ENCODE data around the gene ABLIM3. TPM values are rescaled to one million over a fixed set of nuclear protein-coding genes. Genes with fewer than 3 reads are reported as not detected.

Gene ABLIM3
- total RNA-seq, 4 donors from 2014 or later, result 4.2 to 6.5 (median 4.7) TPM

- in situ Hi-C loops (cut with MboI; ENCODE audit: low pct_ligation_motif_present in 1 of 4, low pct_unique_long_range_greater_than_20kb in 1 of 4, low sequenced_read_pairs in 3 of 4) (no loop called here), intact Hi-C loops (cut with DNase I; ENCODE audit: low total_unique reads) (no loop called here)
- H3K9me3 ChIP-seq, result no peaks in the 10 kb centered on the region
- WGBS, 2 donors (ENCODE audit: low coverage in 1 of 2), result 75% methylated on average over 1 of the region's 1 CpG; no CpG with 5 or more reads in 1 of the 2 donors
- H3K4me1 ChIP-seq, result peaks cover 0 to 5% (median 0%) of the 10 kb centered on the region in 4 donors
- TF ChIP-seq CTCF (IDR thresholded peaks at IDR 0.05) (no peak), POLR2A (IDR thresholded peaks at IDR 0.05) (no peak), POLR2AphosphoS5 (IDR thresholded peaks at IDR 0.05) (no peak), EP300 (IDR thresholded peaks at IDR 0.05; ENCODE audit: low read depth) (no peak)
- no peak overlapping the region for H3K27ac ChIP-seq
- no peak for DNase-seq
- H3K36me3 ChIP-seq, result no peaks in the 10 kb centered on the region
- H3K4me3 ChIP-seq, result no peak overlapping the region
- no peaks in the 10 kb centered on the region for H3K27me3 ChIP-seq
Observed at GRCh38 chr5:149219584-149219983, 78.3 kb downstream of the ABLIM3 start.

- intact Hi-C loops (cut with DNase I; ENCODE audit: low total_unique reads), result no loop called here
- Histone ChIP-seq H3K27me3 (no peaks in the 10 kb centered on the region), H3K36me3 (no peaks in the 10 kb centered on the region), H3K4me1 (peaks cover 0 to 5% (median 0%) of the 10 kb centered on the region in 4 donors), H3K4me3 (no peak overlapping the region), H3K9me3 (no peaks in the 10 kb centered on the region), H3K27ac (no peak overlapping the region)
- TF ChIP-seq EP300 (IDR thresholded peaks at IDR 0.05; ENCODE audit: low read depth), result no peak
- no peak for TF ChIP-seq POLR2AphosphoS5 (IDR thresholded peaks at IDR 0.05)
- TF ChIP-seq CTCF (IDR thresholded peaks at IDR 0.05), result no peak
- DNase-seq, result no peak
- in situ Hi-C loops (cut with MboI; ENCODE audit: low pct_ligation_motif_present in 1 of 4, low pct_unique_long_range_greater_than_20kb in 1 of 4, low sequenced_read_pairs in 3 of 4), result no loop called here
- WGBS, 2 donors (ENCODE audit: low coverage in 1 of 2), result 60 to 92% methylated on average over 2 of the region's 2 CpGs
Observed at GRCh38 chr5:149220750-149221149, 79.5 kb downstream of the ABLIM3 start.

GRCh38 chr5:149221326-149221725 lies 80.0 kb downstream of the ABLIM3 start:
- Histone ChIP-seq H3K27me3 (no peaks in the 10 kb centered on the region), H3K4me3 (no peak overlapping the region), H3K9me3 (no peaks in the 10 kb centered on the region), H3K4me1 (peaks cover 0 to 5% (median 0%) of the 10 kb centered on the region in 4 donors), H3K27ac (no peak overlapping the region), H3K36me3 (no peaks in the 10 kb centered on the region)
- TF ChIP-seq POLR2AphosphoS5 (IDR thresholded peaks at IDR 0.05) (no peak), CTCF (IDR thresholded peaks at IDR 0.05) (no peak)
- DNase-seq, result no peak
- intact Hi-C loops (cut with DNase I; ENCODE audit: low total_unique reads), result no loop called here
- WGBS, 2 donors (ENCODE audit: low coverage in 1 of 2), result 17 to 29% methylated on average over 1 of the region's 1 CpG
- in situ Hi-C loops (cut with MboI; ENCODE audit: low pct_ligation_motif_present in 1 of 4, low pct_unique_long_range_greater_than_20kb in 1 of 4, low sequenced_read_pairs in 3 of 4), result no loop called here

GRCh38 chr5:149221731-149222342 lies 80.5 kb downstream of the ABLIM3 start:
- TF ChIP-seq POLR2A (IDR thresholded peaks at IDR 0.05), result no peak
- no peak for TF ChIP-seq CTCF (IDR thresholded peaks at IDR 0.05)
- no peak for TF ChIP-seq EP300 (IDR thresholded peaks at IDR 0.05; ENCODE audit: low read depth)
- TF ChIP-seq POLR2AphosphoS5 (IDR thresholded peaks at IDR 0.05), result no peak
- Histone ChIP-seq H3K4me1 (peaks cover 0 to 5% (median 0%) of the 10 kb centered on the region in 4 donors), H3K27me3 (no peaks in the 10 kb centered on the region), H3K36me3 (no peaks in the 10 kb centered on the region), H3K4me3 (no peak overlapping the region), H3K9me3 (no peaks in the 10 kb centered on the region), H3K27ac (no peak overlapping the region)
- in situ Hi-C loops (cut with MboI; ENCODE audit: low pct_ligation_motif_present in 1 of 4, low pct_unique_long_range_greater_than_20kb in 1 of 4, low sequenced_read_pairs in 3 of 4) (no loop called here), intact Hi-C loops (cut with DNase I; ENCODE audit: low total_unique reads) (no loop called here)
- no peak for DNase-seq
- 76 to 88% methylated on average over 4 of the region's 4 CpGs for WGBS, 2 donors (ENCODE audit: low coverage in 1 of 2)

Measured in transverse colon (tissue), 4 donors.